GM19372 (cell line): ENCODE results near the gene GPR78.

Experiments
- ATAC-seq: cut with Tn5 transposase; IDR thresholded peaks from one replicate; pipeline ENCODE4 v1.9.1; 2021; ENCODE audit warnings: mild to moderate bottlenecking, low read depth, moderate library complexity; ENCODE audit not compliant: unreplicated experiment

Gene GPR78

DNA sequence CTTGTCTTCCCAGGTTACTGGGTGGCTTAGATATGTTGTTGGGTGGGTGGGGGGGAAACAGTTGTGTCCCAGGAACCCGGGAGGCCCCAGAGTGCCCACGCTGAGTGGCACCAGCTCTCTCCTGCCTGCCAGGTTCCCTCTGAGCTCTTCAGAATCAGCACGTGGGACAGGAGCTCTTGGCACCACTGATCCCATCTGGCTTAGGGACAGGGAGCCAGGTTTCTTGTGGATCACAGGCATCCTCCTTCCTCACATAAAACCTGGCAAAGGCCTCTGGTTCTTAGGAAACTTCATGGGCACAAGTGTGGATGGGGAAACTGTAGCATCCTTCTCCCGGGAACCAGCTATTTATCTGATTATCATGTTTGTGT is 3.4 kb downstream of the GPR78 start:
- no peak for ATAC-seq

DNA sequence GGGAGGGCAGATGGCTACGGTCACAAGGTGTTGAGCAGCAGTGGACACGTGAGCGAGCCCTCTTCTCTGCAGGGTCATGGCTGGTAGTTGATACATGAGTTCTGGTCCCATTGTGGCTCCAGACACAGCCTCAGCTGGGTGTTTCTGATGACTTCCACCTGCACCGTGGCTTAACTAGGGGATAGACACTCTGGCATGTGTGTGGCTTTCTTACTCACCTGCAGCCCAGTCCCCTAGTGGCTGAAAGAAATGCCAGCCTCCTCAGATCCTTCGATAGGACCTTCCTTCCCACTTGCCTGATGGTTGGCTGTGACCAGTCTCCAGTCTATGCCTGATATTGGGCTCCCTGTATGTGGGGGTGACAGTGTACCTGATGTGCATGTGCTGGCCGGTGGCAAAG is 5.0 kb downstream of the GPR78 start:
- no peak for ATAC-seq

DNA sequence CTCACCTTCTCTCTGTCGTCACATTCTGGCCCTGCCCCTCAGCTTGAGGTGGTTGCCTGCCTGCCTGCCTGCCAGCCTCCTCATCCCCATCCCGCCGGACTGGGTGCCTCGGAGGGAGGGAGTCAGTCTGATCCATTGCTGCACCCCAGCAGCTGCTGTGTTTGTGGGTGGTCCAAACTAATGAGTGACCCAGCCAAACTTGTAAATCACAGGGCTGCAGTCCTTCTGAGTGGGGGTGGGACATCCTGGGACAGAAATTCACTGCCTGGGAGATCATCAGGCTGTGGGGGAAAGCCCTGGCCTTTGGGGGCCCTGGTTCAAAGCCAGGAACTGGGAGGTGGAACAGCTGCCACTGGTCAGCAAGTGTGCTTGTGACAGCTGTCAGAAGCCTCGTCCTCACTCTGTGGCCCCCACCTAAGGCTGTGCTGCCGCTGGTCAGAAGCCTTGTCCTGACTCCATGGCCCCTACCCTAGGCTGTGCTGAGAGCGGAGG is 5.6 kb downstream of the GPR78 start:
- ATAC-seq = no peak

DNA sequence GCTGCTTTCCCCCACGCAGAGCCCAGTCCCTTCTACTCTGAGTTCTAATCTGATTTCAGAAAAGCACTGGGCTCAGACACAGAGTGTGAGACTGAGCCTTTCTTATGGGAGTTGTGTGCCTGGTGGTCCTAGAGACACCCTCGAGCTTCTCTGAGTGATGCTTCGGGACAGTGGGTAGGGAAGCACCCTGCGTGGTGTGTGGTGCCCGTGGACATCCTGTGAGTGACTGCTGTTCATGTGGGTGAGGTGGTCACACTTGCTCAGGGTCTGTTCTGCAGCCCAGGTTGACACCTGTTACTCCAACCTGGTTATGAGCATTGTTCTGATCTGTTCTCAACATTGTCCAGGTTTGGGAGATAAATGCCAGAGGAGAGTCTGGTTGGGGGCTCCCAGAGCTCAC is 6.1 kb downstream of the GPR78 start:
- ATAC-seq = no peak

DNA sequence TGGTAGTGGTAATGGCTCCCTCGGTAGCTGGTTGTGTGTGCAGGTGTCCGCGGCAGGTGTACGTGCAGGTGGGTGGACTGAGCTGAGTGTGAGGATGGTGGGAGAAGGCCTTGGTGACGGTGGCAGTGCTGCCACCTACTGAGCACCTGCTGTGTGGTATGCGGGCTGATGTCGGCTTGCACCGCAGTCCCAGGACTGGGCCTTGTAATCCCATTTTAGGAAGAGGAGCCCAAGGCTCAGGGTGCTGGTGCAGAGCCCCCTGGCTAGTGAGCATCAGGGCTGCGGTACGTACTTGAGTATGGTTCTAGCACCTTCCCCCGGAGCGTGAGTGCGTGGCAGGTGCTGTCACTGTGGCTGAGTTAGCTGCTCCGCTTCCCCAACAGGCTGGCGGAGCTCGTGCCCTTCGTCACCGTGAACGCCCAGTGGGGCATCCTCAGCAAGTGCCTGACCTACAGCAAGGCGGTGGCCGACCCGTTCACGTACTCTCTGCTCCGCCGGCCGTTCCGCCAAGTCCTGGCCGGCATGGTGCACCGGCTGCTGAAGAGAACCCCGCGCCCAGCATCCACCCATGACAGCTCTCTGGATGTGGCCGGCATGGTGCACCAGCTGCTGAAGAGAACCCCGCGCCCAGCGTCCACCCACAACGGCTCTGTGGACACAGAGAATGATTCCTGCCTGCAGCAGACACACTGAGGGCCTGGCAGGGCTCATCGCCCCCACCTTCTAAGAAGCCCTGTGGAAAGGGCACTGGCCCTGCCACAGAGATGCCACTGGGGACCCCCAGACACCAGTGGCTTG is 6.7 kb downstream of the GPR78 start:
- ATAC-seq = no peak

DNA sequence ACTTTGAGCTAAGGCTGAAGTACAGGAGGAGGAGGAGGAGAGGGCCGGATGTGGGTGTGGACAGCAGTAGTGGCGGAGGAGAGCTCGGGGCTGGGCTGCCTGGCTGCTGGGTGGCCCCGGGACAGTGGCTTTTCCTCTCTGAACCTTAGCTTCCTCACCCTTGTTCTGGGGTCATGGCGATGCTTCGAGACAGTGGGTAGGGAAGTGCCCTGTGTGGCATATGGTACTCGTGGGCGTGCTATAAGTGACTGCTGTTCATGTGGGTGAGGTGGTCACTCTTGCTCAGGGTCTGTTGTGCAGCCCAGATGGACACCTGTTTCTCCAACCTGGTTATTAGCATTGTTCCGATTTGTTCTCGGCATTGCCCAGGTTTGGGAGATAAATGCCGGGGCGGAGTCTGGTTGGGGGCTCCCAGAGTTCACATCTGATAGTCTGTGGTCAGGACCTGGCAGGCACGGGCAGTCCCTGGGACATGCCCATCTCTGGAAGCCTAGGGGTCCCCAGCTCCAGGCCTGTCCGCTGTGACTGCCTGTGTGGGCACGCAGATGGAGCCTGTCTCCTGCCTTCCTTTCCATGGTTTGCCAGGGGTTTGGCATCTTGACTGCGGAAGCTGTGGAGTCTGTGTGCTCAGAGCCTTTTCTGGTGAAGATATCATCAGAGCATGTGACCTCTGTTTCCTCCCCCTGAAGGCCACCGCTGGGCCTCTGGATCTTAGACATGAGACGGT is 7.4 kb downstream of the GPR78 start:
- no peak for ATAC-seq

DNA sequence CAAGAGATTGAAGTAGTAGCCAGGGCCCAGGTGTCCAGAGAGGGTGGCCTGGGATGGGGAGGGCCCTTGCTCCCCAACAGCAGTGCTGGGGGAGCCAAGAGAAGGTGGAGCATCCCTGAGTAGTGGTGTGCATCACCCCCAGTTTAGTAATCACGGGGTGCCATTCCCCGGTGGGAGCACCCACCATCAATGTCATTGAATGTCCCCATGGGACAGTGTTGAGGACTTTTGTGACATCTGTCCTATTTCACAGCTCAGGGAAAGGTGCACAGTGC is 7.9 kb downstream of the GPR78 start:
- ATAC-seq = no peak

DNA sequence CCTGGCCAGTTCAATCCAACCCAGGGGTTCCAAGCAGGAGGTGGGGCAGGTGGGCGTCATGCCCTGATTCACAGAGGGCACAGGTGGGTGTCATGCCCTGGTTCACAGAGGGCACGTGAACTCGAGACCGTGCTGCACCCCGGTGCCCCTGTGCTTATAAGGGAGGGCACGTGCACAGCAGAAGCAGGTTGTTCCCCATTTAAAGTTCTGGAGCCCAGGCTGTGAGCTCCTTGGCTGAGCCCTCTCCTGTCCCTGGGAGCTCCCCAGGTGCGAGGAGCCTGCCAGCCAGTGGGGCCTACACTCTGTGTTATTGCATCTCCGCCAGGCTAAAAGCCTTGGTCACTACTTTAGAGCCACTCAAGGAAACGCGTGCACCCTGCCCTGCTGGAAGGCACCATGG is 9.1 kb downstream of the GPR78 start:
- ATAC-seq = no peak

DNA sequence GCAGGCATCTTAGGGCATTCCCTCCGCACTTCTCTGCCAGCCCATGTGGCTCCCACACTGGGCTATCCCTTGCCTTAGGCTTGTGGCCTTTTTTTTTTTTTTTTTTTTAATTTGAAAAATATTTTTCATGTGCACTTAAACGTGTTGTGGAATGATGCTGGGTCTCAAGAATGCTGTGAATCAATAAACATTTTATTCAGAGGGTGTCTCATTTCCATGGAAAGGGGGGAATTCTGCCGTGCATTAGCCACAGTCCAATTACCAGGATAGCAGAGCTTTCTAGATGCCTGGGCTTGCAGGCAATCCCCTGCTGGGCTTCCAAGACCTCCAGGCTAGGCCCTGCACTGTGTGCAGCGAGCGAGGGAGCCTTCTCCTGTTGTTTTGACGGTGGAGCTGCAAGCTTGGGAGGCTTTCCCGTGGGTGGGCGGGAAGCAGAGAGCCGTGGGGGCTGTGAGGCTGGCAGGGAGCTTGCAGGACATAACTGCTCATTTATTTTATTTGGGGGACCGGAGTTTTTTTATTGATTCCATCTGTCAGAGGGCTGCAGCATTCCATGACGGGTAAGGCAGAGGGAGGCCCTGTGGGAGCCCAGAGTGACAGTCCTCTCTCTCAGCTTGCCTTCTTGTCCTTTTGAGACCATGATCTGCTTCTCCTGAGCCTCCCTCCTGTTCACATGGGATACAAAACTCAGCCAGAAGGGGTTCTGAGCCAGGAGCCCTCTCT is 9.8 kb downstream of the GPR78 start:
- no peak for ATAC-seq

GRCh38 chr4:8590546-8590880 is 10.3 kb downstream of the GPR78 start:
- ATAC-seq = no peak

DNA sequence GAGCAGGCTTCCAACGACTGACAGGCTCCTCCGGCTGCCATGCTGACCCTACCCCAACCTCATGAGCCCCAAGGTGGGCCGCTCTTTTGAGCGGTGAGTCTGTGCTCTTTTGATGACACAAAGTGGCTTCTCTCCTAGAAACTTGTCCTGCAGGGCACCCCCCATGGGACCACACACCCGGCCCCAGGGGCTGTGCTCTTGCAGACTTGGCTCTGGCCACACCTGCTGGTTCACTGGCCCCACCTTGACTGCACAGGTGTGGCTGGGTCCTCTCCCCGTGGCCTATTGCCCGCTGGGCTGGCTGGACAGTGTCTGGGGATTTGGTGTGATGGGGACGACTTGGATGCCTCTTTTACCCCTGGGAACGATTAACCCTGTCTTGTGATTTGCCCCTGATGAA is 10.9 kb downstream of the GPR78 start:
- ATAC-seq = no peak

DNA sequence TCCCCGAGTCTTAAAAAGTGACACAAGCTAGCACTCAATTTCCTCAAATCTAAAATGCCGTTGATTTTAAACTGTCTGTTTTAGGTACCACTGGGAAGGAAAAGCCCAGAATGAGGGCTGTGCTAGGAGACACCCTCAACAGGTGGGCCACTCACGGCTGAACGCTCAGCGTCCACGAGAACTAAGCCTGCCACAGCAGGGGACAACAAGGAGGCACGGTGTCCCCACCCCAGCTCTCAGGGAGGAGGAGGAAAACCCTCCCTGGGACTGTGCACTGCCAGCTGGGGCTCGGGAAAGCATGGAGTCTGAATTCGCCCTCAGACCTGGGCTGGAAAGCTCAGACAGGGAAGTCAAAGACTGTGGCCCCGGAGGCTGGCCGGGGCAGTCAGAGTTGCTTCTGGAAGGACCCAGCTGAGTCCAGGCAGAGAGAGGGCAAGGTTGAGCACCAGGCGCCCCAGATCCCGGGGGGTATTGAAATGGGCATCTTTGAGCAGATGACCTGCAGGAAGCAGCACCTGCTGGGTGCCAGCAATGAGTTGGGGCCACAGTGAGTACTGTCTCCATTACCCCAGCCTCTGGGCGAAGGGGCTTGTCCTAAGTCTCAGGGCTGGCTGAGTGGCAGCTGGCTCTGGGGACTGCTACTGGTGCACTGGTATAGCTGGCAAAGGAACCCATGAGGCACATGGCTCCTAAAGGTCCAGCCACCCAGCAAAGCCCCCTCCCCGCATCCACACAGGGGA is 11.6 kb downstream of the GPR78 start:
- ATAC-seq = no peak

GRCh38 chr4:8592366-8593263 is 12.4 kb downstream of the GPR78 start, which contains the start of gene CPZ:
TSS of gene CPZ (plus strand) at chr4:8592765. CDS start at chr4:8592834, 69 bp downstream.
- ATAC-seq = no peak

- ATAC-seq = no peak
Observed at GRCh38 chr4:8593264-8594096, 13.3 kb downstream of the GPR78 start.

- no peak for ATAC-seq
Observed at GRCh38 chr4:8594097-8595038, 14.2 kb downstream of the GPR78 start.

- no peak for ATAC-seq
Observed at GRCh38 chr4:8595237-8596087, 15.3 kb downstream of the GPR78 start.

DNA sequence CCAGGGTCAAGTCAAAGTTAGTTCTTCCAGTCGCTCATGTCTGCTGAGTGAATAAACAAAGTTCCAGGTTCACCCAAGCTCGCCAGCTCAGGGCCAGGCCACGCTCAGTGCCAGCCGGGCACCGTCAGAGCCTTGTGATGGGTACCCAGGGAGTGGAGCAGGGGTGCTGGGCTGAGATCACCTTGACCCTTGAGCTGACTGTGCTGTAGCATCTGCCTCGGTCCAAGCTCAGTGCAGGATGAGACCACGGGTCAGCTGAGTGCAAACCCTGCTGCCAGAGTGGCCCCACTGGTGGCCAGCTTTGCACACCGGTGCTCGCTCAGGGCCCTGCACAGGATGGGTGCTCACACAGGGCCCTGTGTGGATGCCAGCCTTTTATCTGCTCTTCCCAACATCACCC is 16.7 kb downstream of the GPR78 start:
- no peak for ATAC-seq
